GM06990 (cell line): Measurements from ENCODE around the gene CHAT.

ENCODE experiments used
- DNase-seq: peaks from one replicate; pipeline ENCODE4 v3.0.0-alpha.2; 2011; ENCODE audit not compliant: insufficient read length; ENCODE audit errors: extremely low read depth
- H3K27me3 ChIP-seq: replicated peaks from 2 replicates; pipeline ENCODE4 v1.6.0; 2011; ENCODE audit warnings: low read length; ENCODE audit not compliant: control insufficient read depth, insufficient read depth
- H3K36me3 ChIP-seq: 2 replicates; pipeline ENCODE4 v1.5.1; 2011; ENCODE audit warnings: low read length; ENCODE audit not compliant: control insufficient read depth, insufficient read depth
- H3K4me3 ChIP-seq: replicated peaks from 2 replicates; pipeline ENCODE4 v1.5.1; 2011; ENCODE audit warnings: low read depth, mild to moderate bottlenecking, control low read depth, low read length
- CTCF ChIP-seq: IDR thresholded peaks from 2 replicates; pipeline ENCODE4 v1.5.1; 2011; ENCODE audit warnings: low read length, control low read depth, mild to moderate bottlenecking, inconsistent platforms; ENCODE audit not compliant: insufficient read depth, poor library complexity, severe bottlenecking

Gene CHAT

DNA sequence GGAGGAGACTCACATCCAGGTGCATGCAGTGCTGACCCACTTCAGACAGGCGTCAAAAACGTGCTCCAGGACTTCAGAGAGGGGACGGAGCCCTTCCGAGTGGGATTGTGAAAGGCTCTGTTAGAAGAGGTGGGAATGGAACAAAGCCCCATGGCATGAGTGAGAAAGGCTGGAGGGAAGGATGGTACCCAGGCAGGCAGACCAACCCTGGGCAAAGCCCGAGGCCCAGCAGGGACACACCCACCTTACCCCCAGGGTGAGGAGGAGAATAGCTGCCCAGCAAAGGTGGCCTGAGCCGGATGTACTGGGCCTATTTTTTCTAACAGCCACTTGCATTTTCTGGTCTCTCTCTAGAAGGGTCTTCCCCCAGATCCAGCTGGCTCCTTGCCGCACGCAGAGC is 14.8 kb downstream of the CHAT start:
- no peak overlapping the region for H3K4me3 ChIP-seq
- H3K36me3 ChIP-seq: no peaks in the 10 kb centered on the region
- DNase-seq: no peak
- TF ChIP-seq CTCF: no peak
- no peaks in the 10 kb centered on the region; the same call in none of the 2 replicates for H3K27me3 ChIP-seq

GRCh38 chr10:49629431-49629881 is 15.6 kb downstream of the CHAT start:
- TF ChIP-seq CTCF: no peak
- H3K36me3 ChIP-seq: no peaks in the 10 kb centered on the region
- DNase-seq: no peak
- no peaks in the 10 kb centered on the region; the same call in none of the 2 replicates for H3K27me3 ChIP-seq
- H3K4me3 ChIP-seq: no peak overlapping the region

GRCh38 chr10:49631975-49632374 is 18.1 kb downstream of the CHAT start:
- H3K4me3 ChIP-seq: no peak overlapping the region
- H3K36me3 ChIP-seq: no peaks in the 10 kb centered on the region
- DNase-seq: no peak
- H3K27me3 ChIP-seq: no peaks in the 10 kb centered on the region; the same call in none of the 2 replicates
- TF ChIP-seq CTCF: no peak

DNA sequence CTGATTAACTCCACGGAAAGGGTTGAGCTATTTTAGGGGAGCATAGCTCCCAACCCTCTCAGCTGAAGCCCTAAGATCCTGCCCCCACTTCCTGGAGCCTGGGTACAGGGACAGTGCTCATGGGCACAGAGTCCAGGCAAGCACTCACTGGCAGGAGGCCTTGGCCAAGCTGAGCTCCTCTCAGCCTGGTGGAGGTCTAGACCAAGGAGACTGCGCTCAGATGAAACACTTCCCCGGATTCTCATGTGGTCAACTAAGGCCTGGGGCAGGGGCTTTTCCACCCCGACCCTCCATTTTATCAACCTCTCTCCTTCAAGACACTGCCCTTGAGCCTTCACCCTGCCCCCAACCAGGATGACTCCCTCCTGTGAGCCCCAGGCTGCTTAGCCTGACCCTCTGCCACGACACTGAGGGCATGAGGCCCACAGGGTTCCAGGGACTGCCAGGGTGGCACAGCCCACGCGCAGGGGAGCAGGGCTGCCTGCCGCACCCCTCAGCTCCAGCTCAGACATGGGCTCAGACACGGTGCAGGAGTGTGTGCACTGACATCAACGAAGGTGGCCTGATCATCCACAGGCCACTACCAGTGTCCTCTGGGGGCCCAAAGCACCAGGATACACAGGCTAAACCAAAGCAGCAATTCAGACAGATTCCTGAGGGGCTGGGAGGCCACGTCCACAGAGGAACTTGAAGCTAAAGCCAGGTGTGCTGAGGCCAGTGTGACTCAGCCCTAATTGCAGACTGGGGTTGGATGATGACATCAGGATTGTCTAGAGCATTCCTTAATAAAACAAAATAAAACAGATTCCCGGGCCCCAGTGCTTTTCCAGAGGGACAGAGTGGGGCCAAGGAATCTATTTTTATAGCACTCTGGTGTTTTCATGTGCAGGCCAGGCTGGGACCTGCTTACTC is 18.8 kb downstream of the CHAT start:
- no peak for TF ChIP-seq CTCF
- H3K27me3 ChIP-seq: no peaks in the 10 kb centered on the region; the same call in none of the 2 replicates
- H3K36me3 ChIP-seq: no peaks in the 10 kb centered on the region
- H3K4me3 ChIP-seq: no peak overlapping the region
- DNase-seq: no peak

GRCh38 chr10:49633327-49634068 is 19.7 kb downstream of the CHAT start:
- Histone ChIP-seq H3K27me3 (no peaks in the 10 kb centered on the region; the same call in none of the 2 replicates), H3K36me3 (no peaks in the 10 kb centered on the region), H3K4me3 (no peak overlapping the region)
- no peak for DNase-seq
- TF ChIP-seq CTCF: no peak
